Suprapubic skin (tissue), 4 donors: ENCODE results near the gene UBE2E2. TPM values are rescaled to one million over a fixed set of nuclear protein-coding genes. Genes with fewer than 3 reads are reported as not detected.

Experiments
- DNase-seq, 2 donors: peaks; one replicate each; pipeline ENCODE4 v3.0.0-alpha.2; 2019; ENCODE audit warnings: low spot score in 2 of 2
- H3K27ac ChIP-seq: fragments of 200-600 bp; sonication (generic); one replicate; pipeline ENCODE4 v1.5.1; 2019
- H3K27me3 ChIP-seq: fragments of 200-600 bp; sonication (generic); one replicate; pipeline ENCODE4 v1.5.1; 2019
- H3K36me3 ChIP-seq: fragments of 200-600 bp; sonication (generic); one replicate; pipeline ENCODE4 v1.5.1; 2019
- H3K4me1 ChIP-seq: fragments of 200-600 bp; sonication (generic); one replicate; pipeline ENCODE4 v1.5.1; 2019
- H3K4me3 ChIP-seq: fragments of 200-600 bp; sonication (generic); one replicate; pipeline ENCODE4 v1.5.1; 2019; ENCODE audit warnings: mild to moderate bottlenecking
- H3K9me3 ChIP-seq: fragments of 200-600 bp; sonication (generic); one replicate; pipeline ENCODE4 v1.5.1; 2019
- CTCF ChIP-seq, 2 donors: fragments of 200-600 bp in 1 of 2; fragments of 450-650 bp in 1 of 2; sonication (generic) in 1 of 2; IDR thresholded peaks; one replicate each; pipeline ENCODE4 v1.5.1; 2016 to 2019; ENCODE audit warnings: antibody characterized with exemption in 2 of 2, mild to moderate bottlenecking in 1 of 2, moderate library complexity in 1 of 2
- EP300 ChIP-seq: sonication (generic); formaldehyde crosslinking; IDR thresholded peaks from one replicate; pipeline ENCODE4 v1.6.1; 2017; ENCODE audit warnings: antibody characterized with exemption
- POLR2A ChIP-seq, 2 donors: fragments of 450-650 bp; IDR thresholded peaks; one replicate each; pipeline ENCODE4 v1.6.1; 2017; ENCODE audit warnings: antibody characterized with exemption in 2 of 2, mild to moderate bottlenecking in 2 of 2, moderate library complexity in 2 of 2
- POLR2AphosphoS5 ChIP-seq, 3 donors: sonication (generic); formaldehyde crosslinking; IDR thresholded peaks; one replicate each; pipeline ENCODE4 v1.6.1; 2017; ENCODE audit warnings: antibody characterized with exemption in 3 of 3
- WGBS: methylation state at CpG from one replicate; pipeline ENCODE4 v1.1.5; 2018; 5-methylcytosine and 5-hydroxymethylcytosine counted together
- total RNA-seq, 4 donors: library from RNA; depleted of rRNA; stranded (reverse); fragments of >200 nt; gene quantifications; one replicate each; pipeline ENCODE4 v1.1.0, GENCODE V29; 2016

UBE2E2 gene
- total RNA-seq, 4 donors from 2014 or later, result 30.2 to 65.4 (median 34.8) TPM

GRCh38 chr3:23587513-23587912 lies 384.4 kb downstream of the UBE2E2 start:
- Histone ChIP-seq H3K9me3 (no peaks in the 10 kb centered on the region), H3K4me3 (no peak overlapping the region), H3K27me3 (no peaks in the 10 kb centered on the region), H3K4me1 (no peaks in the 10 kb centered on the region), H3K27ac (no peak overlapping the region), H3K36me3 (no peaks in the 10 kb centered on the region)
- 81% methylated on average over 3 of the region's 3 CpGs for WGBS
- DNase-seq, result no peak
- TF ChIP-seq EP300, result no peak
- no peak for TF ChIP-seq CTCF (IDR thresholded peaks at IDR 0.05)
- TF ChIP-seq POLR2A (IDR thresholded peaks at IDR 0.05), result no peak
- no peak for TF ChIP-seq POLR2AphosphoS5 (IDR thresholded peaks at IDR 0.05)

GRCh38 chr3:23588547-23588946 lies 385.4 kb downstream of the UBE2E2 start:
- no peak for DNase-seq
- no peak overlapping the region for H3K4me3 ChIP-seq
- H3K27ac ChIP-seq, result no peak overlapping the region
- TF ChIP-seq POLR2AphosphoS5 (IDR thresholded peaks at IDR 0.05) (no peak), EP300 (no peak), POLR2A (IDR thresholded peaks at IDR 0.05) (no peak), CTCF (IDR thresholded peaks at IDR 0.05) (no peak)
- WGBS, result 66% methylated on average over 3 of the region's 3 CpGs
- no peaks in the 10 kb centered on the region for H3K36me3 ChIP-seq
- H3K9me3 ChIP-seq, result no peaks in the 10 kb centered on the region
- no peaks in the 10 kb centered on the region for H3K4me1 ChIP-seq
- H3K27me3 ChIP-seq, result no peaks in the 10 kb centered on the region

DNA sequence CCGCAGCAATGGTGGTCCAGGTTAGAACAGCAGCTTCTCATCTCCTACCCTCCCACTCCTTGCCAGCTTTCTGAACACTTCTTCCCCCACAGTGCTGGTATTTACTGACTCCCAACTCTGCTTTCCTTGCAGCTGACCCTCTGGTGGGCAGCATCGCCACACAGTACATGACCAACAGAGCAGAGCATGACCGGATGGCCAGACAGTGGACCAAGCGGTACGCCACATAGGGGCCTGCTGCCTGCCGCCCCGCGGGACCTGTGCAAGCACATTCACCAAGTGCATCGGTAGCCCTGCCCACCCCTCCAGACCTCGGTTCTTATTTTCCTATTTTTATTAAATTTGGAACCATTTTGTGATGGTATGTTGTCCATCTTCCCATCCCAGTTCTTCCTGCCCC lies 386.5 kb downstream of the UBE2E2 start:
- no peak for TF ChIP-seq EP300
- TF ChIP-seq POLR2AphosphoS5 (IDR thresholded peaks at IDR 0.05), result no peak
- no peak for TF ChIP-seq CTCF (IDR thresholded peaks at IDR 0.05)
- TF ChIP-seq POLR2A (IDR thresholded peaks at IDR 0.05), result no peak
- 95% methylated on average over 10 of the region's 10 CpGs for WGBS

GRCh38 chr3:23590424-23591273 lies 387.5 kb downstream of the UBE2E2 start:
- no peaks in the 10 kb centered on the region for H3K36me3 ChIP-seq
- 74% methylated on average over 8 of the region's 8 CpGs for WGBS
- H3K27ac ChIP-seq, result no peak overlapping the region
- no peaks in the 10 kb centered on the region for H3K4me1 ChIP-seq
- DNase-seq, result no peak
- no peak overlapping the region for H3K4me3 ChIP-seq
- H3K9me3 ChIP-seq, result no peaks in the 10 kb centered on the region
- TF ChIP-seq POLR2AphosphoS5 (IDR thresholded peaks at IDR 0.05), result no peak
- no peak for TF ChIP-seq CTCF (IDR thresholded peaks at IDR 0.05)
- TF ChIP-seq EP300, result no peak
- TF ChIP-seq POLR2A (IDR thresholded peaks at IDR 0.05), result no peak
- no peaks in the 10 kb centered on the region for H3K27me3 ChIP-seq

More for the DNA sequence above, 386.5 kb downstream of the UBE2E2 start:
- no peaks in the 10 kb centered on the region for H3K4me1 ChIP-seq
- no peaks in the 10 kb centered on the region for H3K27me3 ChIP-seq
- H3K4me3 ChIP-seq, result no peak overlapping the region
- H3K9me3 ChIP-seq, result no peaks in the 10 kb centered on the region
- DNase-seq, result no peak
- H3K36me3 ChIP-seq, result no peaks in the 10 kb centered on the region
- no peak overlapping the region for H3K27ac ChIP-seq

- Histone ChIP-seq H3K9me3 (no peaks in the 10 kb centered on the region), H3K36me3 (no peaks in the 10 kb centered on the region)
- 91% methylated on average over 2 of the region's 2 CpGs for WGBS
Measured at GRCh38 chr3:23591374-23591773, 388.2 kb downstream of the UBE2E2 start.

More at GRCh38 chr3:23591374-23591773, 388.2 kb downstream of the UBE2E2 start:
- Histone ChIP-seq H3K4me1 (no peaks in the 10 kb centered on the region), H3K27ac (no peak overlapping the region), H3K27me3 (no peaks in the 10 kb centered on the region), H3K4me3 (no peak overlapping the region)
- DNase-seq, result no peak
- TF ChIP-seq POLR2A (IDR thresholded peaks at IDR 0.05) (no peak), POLR2AphosphoS5 (IDR thresholded peaks at IDR 0.05) (no peak), CTCF (IDR thresholded peaks at IDR 0.05) (no peak), EP300 (no peak)
